SK-MEL-5 (cell line): Measurements from ENCODE around the gene SNUPN. TPM values are rescaled to one million over a fixed set of nuclear protein-coding genes. Genes with fewer than 3 reads are reported as not detected.
"Not testable (repeated sequence)": the region's sequence is repeated elsewhere in the genome, so short reads cannot be mapped to it uniquely, and the experiment has no call there.

Experiments
- DNase-seq: peaks from one replicate; pipeline ENCODE4 v3.0.0-alpha.2; 2016; ENCODE audit warnings: low read depth, low spot score
- in situ Hi-C: cut with HindIII; loops from 2 replicates; pipeline ENCODE4 v1.10.0; 2016; ENCODE audit warnings: low sequenced_read_pairs, high pct_unique_total_duplicates, low pct_unique_long_range_greater_than_20kb
- total RNA-seq: library from RNA; depleted of rRNA; stranded (reverse); fragments of >200 nt; shearing (Covaris generic); gene quantifications from 2 replicates; pipeline ENCODE4 v1.2.3, GENCODE V29; 2014

The SNUPN gene
- total RNA-seq, 1 experiment from 2014 or later, result 39.2 TPM

- peak; percentile 52 for DNase-seq
- in situ Hi-C loops, result no loop called here
These were observed 27.7 kb downstream of the SNUPN start for GRCh38 chr15:75597667-75598341.

DNA sequence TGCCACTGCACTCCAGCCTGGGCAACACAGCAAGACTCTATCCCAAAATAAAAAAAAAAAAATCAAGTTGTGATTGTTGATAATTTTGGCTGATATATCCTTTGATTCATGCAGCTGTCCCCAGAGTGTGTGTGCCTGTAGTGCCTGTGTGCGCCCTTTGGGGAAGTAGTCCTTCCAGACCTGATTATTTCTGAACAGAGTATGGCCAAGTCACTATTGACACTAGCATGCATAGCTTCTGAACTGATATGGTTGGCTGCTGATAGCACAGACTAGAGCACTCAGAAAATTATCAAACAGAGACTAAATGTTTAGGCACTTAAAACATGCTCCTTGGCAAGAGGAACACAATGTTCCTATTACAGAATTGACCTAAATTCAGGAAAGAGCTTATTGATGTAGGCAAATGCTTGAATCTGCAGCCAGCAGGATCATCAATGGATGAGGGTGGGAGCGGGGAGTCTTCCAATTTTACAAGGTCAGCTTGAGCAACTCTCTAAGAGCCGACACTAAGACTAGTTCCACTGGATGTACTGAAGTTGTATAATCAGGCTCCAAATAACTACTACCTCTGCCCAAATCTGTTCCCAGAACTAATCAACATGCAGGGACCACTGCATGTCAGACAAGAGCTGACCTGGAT, 28.7 kb downstream of the SNUPN start:
- no peak for DNase-seq
- in situ Hi-C loops, result no loop called here

DNA sequence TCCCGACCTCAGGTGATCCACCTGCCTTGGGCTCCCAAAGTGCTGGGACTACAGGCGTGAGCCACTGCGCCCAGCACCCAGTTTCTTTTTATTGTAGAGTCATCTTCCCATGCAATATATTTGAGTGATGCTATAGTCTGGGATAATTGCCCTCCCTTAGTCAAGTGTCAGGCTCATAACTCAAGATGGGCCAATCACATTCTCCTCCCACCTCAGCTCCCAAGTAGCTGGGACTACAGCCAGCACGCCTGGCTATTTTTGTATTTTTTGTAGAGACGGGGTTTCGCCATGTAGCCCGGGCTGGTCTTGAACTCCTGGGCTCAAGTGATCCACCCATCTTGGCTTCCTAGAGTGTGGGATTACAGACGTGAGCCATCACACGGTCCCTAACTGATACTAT, 31.2 kb downstream of the SNUPN start:
- in situ Hi-C loops, result no loop called here
- no peak for DNase-seq

- DNase-seq, result no peak
- in situ Hi-C loops, result no loop called here
These were observed 33.7 kb downstream of the SNUPN start for GRCh38 chr15:75591655-75592364.

- DNase-seq, result no peak
These were observed 35.3 kb downstream of the SNUPN start for GRCh38 chr15:75590239-75590638.

GRCh38 chr15:75589071-75589470, 36.5 kb downstream of the SNUPN start:
- in situ Hi-C loops, result no loop called here

More at GRCh38 chr15:75590239-75590638, 35.3 kb downstream of the SNUPN start:
- in situ Hi-C loops, result no loop called here

GRCh38 chr15:75586422-75586821, 39.1 kb downstream of the SNUPN start:
- DNase-seq, in situ Hi-C loops: not testable (repeated sequence)

More at GRCh38 chr15:75589071-75589470, 36.5 kb downstream of the SNUPN start:
- no peak for DNase-seq

DNA sequence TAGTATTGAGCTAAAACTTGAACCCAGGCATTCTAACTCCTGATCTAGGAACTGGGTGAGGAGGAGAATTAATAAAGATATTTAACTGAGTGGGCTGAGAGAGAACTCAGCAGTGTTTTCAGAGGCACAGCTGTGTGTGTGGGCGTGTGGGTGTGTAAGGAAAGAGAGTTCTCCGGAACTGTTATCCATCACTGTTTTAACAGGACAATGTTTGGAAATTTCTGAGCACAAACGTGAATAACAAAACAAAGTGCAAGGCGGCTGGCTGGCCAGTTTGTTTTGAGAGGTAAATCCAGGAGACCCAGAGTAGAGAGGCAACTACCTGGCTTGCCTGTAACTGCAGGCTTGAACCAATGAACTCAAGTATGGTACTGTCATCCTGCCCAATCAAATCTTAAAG, 41.4 kb downstream of the SNUPN start:
- DNase-seq, result no peak
- in situ Hi-C loops, result no loop called here

GRCh38 chr15:75583701-75584100, 41.8 kb downstream of the SNUPN start:
- in situ Hi-C loops, result no loop called here
- no peak for DNase-seq

DNA sequence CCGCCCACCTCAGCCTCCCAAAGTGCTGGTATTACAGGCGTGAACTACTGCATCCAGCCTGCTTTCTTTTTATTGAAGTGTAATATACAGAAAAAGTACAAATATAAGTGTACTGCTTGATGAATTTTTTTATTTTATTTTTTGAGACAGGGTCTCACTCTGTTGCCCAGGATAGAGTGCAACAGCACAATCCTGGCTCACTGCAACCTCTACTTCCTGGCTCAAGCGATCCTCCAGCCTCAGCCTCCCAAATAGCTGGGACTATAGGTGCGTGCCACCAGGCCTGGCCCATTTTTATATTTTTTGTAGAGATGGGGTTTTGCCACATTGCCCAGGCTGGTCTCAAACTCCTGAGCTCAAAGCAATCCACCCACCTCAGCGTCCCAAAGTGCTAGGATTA, 42.6 kb downstream of the SNUPN start:
- in situ Hi-C loops, DNase-seq: not testable (repeated sequence)

DNA sequence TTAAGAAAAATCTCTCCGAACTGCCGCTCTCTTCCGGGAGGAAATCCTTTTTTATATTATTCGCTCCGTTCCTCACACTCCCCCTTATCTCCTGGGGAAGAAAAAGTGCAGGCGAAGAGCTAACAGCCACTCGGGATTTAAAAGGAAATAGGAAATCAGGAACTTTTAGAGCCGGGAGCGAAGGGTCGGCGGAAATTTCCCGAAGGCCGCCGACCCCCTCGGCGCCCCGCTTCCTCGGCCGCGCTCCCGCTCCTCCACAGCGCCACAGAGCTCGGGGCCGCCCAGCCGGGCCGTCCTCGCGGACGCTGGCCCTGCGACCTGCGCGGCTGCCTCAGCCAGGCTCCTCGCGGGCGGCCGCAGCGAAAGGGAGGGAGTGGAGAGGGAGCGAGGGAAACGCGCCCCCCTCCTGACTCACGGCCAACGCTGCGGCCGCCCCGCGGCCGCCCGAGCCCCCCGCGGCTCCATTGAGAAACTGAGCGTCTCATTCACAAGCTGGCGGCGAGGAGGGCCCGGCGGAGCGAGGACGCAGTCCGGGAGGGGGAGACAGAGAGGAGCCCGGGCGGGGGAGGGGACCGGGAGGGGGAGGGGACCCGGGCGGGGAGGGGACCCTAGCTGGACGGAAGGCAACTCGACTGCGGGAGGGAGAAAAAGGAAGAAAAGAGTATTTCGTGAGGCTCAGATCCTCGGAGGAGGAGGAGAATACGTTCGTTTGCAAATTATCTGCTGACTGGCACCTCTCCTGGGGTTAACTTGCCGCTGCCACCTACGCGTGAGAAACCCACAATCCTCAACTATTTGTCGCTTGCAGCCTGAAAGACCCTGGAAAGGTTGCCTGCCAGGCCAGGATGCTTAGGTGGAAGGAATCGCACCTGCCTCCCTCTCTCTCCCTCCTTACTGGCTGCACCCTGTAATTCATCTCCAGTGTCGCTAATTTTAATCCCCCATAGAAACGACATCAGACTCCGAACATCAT, 46.3 kb downstream of the SNUPN start, which contains the start of gene PTPN9:
TSS of gene PTPN9 (minus strand) at position 368 of the 973 bp plus-strand sequence. CDS start 539 bp downstream, outside the sequence.
- DNase-seq, result peak; percentile 75
- in situ Hi-C loops, result no loop called here

GRCh38 chr15:75578173-75578947, 47.2 kb downstream of the SNUPN start:
- in situ Hi-C loops, result no loop called here
- no peak for DNase-seq

GRCh38 chr15:75577401-75578172, 47.9 kb downstream of the SNUPN start:
- in situ Hi-C loops, result no loop called here
- peak; percentile 25 for DNase-seq

DNA sequence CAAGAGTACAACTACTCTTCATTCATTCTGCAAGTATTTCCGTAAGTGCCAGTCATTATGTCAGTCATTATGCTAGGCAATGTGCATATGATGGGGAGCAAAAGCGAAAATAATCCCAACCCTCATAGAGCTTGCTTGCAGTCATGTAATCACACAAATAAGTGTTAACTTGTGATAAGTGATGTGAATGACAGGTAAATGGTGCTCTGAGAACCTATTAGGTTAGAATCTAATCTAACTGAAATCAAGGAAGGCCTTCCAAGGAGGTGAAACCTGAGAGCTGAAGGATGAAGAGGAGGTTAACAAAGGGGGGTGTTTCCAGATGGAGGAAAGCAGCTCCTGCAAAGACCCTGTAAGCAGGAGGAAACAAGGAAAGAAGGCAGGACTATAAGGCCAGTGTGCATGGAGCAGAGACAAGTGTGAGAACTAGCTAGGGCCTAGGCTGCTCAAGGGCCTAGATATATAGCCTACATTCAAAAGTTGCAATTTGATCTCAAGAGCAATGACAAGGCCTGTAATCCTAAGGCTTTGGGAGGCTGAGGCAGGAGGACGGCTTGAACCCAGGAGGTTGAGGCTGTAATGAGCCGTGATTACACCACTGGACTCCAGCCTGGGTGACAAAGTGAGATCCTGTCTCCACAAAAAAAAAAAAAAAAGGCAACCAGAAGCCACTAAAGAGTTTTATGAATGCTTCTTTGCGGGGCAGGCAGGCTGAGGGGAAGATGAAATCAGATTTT, 51.7 kb downstream of the SNUPN start:
- no peak for DNase-seq
- in situ Hi-C loops, result no loop called here

DNA sequence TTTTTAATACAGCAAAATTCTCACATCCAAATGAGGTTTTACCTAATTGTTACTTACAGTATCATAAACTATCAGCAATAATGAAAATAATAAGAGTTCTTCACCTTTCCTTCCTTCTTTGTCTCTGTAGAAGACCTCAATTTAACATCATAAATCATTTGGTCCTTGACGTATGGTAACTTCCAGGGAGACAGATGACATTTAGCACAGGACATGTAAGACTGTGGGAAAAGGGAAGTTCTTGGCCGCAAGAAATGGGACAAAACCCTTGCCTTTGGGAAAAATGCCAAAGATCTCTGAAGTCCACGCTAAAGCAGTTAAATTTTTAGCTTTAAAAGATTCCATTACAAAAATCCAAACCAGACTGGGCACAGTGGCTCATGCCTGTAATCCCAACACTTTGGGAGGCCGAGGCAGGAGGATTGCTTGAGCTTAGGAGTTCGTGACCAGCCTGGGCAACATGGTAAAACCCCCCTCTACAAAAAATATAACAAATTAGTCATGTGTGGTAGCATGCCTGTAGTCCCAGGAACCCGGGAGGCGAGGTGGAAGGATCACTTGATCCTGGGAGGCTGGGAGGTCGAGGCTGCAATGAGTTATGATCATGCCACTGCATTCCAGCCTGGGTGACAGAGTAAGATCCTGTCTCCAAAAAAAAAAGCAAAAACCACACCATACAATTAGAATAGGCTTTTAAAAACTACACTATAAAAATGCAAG, 55.2 kb downstream of the SNUPN start:
- in situ Hi-C loops, result no loop called here
- DNase-seq, result no peak
